GM23338 (cell line): ENCODE measurements around the gene C11orf98.

Source experiments
- CREB1 ChIP-seq: fragments of 250-450 bp; sonication (Bioruptor Pico); IDR thresholded peaks from 2 replicates; pipeline ENCODE4 v1.5.0; 2020; ENCODE audit warnings: low read depth, mild to moderate bottlenecking, moderate library complexity
- CTCF ChIP-seq, 2 experiments: fragments of 200-600 bp in 1 of 2; sonication (generic) in 1 of 2; conservative IDR thresholded peaks; 2 replicates each; pipeline versions ENCODE4 v1.5.1 to v1.6.1; 2016 to 2017; ENCODE audit warnings: antibody characterized with exemption in 2 of 2, low read depth in 2 of 2, mild to moderate bottlenecking in 2 of 2, moderate library complexity in 1 of 2
- EZH2 ChIP-seq: fragments of 200-600 bp; sonication (generic); IDR thresholded peaks from one replicate; pipeline ENCODE4 v1.8.0; 2017; ENCODE audit warnings: antibody characterized with exemption, mild to moderate bottlenecking, low read depth; ENCODE audit not compliant: unreplicated experiment
- EZH2phosphoT487 ChIP-seq: fragments of 200-600 bp; sonication (generic); IDR thresholded peaks from one replicate; pipeline ENCODE4 v1.8.1; 2018; ENCODE audit warnings: antibody characterized with exemption; ENCODE audit not compliant: unreplicated experiment
- POLR2AphosphoS5 ChIP-seq: IDR thresholded peaks from 2 replicates; pipeline ENCODE4 v1.6.1; 2016; ENCODE audit warnings: antibody characterized with exemption, low read depth
- REST ChIP-seq: IDR thresholded peaks from one replicate; pipeline ENCODE4 v1.6.1; 2018; ENCODE audit warnings: antibody characterized with exemption; ENCODE audit not compliant: unreplicated experiment

GRCh38 chr11:62621567-62622470, 43.2 kb downstream of the C11orf98 start, which contains the start of gene B3GAT3:
- TF ChIP-seq CTCF (conservative IDR thresholded peaks at IDR 0.05; ENCODE audit: low read depth in 2 of 2) (0 out of 4 replicates have a peak, but pooled peaks of 1 of the 2 experiments have one; percentile 9), POLR2AphosphoS5 (peak; percentile 95), EZH2 (no peak), EZH2phosphoT487 (no peak), REST (no peak), CREB1 (CRISPR knock-in tag) (peak; percentile 99)
